A204.1 (cell line): ENCODE measurements around the gene HAGHL.
"Not testable (repeated sequence)": the region's sequence is repeated elsewhere in the genome, so short reads cannot be mapped to it uniquely, and the experiment has no call there.

Source experiments
- FAIRE-seq: peaks from 2 replicates; lab custom pipeline; 2012; peaks lifted over from hg19 to GRCh38; lab: Jason Lieb, UNC

Gene HAGHL

GRCh38 chr16:689175-689897 is 37.6 kb upstream of the HAGHL start:
- FAIRE-seq, result no peak

- not testable (repeated sequence) for FAIRE-seq
These were observed 35.7 kb upstream of the HAGHL start for GRCh38 chr16:691242-691641.

DNA sequence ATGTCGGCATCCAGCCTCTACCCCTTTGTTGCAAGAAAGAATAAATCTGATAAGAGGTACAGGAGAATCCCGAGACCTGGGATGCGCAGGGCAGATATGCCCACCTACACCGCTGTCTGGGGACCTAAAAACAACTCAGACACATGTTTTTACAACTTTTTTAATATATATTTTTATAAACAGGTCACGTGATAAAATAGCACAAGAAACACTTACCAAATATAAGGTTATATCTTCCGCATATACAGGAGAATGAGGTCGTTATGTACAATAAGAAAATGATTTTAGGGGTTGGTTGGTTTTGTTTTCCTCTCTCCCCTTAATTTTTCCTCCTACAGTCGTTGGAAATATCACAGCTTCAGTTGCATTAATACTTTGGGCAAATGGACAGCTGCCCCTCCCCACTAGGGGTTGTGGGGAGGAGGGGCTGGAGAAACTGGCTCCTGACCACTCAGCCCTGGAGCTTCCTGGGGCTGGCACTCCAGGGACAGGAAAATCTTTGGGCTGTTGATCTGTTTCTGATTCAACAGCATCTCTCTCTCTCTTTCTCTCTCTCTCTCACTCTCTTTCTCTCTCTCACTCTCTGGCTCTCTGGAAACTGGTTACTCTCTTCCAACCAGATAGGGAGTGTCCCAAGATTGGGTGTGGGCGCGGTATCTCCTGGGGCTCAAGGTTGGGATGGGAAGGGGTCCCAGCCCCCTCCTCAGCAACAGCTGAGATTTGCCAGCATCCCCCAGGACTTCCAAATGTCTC is 34.4 kb upstream of the HAGHL start:
- no peak for FAIRE-seq

DNA sequence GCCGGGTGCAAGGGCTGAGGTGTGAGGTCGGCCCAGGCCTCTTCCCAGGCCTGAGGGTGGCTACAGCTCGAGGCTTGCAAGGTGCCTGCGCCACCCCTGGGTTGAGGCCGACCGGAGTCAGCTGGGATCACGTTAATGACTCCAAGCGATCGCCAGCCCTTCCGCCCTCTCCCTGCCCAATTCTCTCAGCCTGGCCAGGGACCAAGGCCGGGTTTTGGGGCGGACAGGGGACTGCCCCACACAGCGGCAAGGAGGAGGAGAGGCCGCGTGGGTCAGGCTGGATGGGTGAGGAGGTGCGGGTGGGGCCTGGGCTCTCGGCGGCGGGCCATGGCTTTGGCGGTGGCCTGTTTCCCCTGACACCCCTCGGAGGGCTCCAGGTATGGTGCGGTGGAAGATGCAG is 33.5 kb upstream of the HAGHL start:
- no peak for FAIRE-seq

- FAIRE-seq, result no peak
These were observed 33.1 kb upstream of the HAGHL start for GRCh38 chr16:693766-694165.

GRCh38 chr16:694187-694862 is 32.6 kb upstream of the HAGHL start:
- no peak for FAIRE-seq

DNA sequence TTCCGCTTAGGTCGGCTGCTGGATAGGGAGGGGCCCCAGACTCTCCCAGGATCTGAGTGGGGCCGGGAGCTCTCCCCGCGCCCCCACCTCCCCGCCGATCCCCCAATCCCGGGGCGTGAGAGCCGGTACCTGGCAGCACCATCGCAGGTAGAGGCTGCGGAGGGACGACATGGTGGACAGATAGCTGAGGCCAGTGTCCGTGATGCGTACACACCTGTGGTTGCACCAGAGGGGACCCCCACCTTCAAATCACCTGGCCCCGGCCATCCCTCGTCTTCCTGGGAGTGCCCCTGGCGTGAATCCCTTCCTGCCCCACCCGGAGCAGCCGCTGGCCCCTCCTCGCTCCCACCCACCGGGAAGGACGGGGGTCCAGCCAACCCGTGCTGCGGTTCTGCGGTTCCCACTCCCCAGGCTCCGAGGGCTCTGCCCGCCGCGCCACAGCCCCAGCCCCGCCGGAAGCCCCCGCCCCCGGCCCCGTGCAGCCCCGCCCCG is 32.0 kb upstream of the HAGHL start:
- FAIRE-seq, result no peak

DNA sequence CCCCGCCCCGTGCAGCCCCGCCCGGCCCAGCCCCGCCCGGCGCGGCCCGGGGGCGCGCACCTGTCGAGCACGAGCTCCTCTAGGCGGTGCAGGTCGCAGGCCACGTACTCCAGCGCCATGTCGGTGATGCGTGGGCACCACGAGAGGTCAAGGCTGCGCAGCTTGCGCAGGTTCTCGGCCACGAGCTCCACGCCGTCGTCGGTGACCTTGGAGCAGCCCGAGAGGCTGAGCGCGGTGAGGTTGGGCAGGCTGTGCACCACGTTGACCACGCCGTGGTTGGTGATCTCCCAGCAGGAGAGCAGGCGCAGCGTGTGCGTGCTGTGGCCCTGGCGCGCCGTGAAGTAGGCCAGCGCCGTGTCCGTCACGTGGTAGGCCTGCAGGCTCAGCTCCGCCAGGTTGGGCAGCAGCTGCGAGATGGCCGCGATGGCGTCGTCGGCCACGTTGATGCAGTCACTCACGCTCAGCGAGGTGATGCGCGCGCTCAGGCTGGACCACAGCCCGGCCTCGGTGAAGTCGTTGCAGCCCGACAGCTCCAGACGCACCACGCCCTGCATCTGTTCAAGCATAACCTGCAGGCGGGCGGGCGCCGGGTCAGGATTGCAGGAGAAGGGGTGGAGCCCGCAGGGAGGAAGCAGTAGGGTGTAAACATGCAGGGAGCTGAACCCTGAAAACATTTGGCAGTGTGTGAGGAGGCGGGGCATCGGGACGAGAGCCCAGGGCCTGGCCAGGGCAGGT is 31.4 kb upstream of the HAGHL start:
- FAIRE-seq, result no peak

GRCh38 chr16:698911-699671 is 27.8 kb upstream of the HAGHL start:
- FAIRE-seq, result no peak

GRCh38 chr16:700684-701584 is 26.0 kb upstream of the HAGHL start:
- FAIRE-seq, result no peak

GRCh38 chr16:702341-702740 is 24.6 kb upstream of the HAGHL start:
- FAIRE-seq, result no peak

DNA sequence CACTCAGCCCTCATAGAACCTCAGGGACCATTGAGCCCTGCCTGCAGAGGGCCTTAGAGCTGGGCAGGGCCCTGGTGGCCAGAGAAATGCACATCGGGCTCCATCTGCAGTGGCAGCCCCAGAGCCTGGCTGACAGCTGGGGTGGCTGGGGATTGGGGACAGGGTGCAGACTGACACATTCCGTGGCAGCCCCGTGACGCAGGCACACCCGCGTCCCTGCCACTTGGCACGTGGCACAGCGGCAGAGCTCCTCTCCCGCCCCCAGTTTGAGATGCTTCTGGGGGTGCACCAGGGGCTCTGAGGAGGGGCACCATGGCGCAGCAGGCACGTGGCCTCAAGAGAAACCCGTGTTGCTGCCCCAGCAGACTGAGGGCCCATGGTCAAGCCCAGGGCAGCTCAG is 23.5 kb upstream of the HAGHL start:
- FAIRE-seq, result no peak

DNA sequence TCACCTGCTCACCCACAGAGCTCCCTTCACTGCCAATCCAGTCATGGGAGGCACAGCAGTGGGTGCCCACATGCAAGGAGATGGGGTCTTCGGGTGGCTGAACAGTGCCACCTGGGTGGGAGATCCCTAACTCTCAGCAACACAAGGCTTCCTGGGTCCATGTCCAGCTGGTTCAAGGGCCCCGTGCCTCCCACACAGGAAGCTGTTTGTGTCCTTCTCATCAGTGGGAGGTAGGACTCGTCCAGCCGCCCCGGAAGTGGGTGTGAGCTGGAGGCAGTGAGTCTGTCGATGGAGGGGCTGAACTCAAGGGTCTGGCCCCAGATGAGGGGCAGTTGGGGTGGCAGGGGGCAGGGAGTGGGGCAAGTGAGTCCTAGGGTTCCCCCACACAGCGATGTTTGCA is 22.9 kb upstream of the HAGHL start:
- no peak for FAIRE-seq

DNA sequence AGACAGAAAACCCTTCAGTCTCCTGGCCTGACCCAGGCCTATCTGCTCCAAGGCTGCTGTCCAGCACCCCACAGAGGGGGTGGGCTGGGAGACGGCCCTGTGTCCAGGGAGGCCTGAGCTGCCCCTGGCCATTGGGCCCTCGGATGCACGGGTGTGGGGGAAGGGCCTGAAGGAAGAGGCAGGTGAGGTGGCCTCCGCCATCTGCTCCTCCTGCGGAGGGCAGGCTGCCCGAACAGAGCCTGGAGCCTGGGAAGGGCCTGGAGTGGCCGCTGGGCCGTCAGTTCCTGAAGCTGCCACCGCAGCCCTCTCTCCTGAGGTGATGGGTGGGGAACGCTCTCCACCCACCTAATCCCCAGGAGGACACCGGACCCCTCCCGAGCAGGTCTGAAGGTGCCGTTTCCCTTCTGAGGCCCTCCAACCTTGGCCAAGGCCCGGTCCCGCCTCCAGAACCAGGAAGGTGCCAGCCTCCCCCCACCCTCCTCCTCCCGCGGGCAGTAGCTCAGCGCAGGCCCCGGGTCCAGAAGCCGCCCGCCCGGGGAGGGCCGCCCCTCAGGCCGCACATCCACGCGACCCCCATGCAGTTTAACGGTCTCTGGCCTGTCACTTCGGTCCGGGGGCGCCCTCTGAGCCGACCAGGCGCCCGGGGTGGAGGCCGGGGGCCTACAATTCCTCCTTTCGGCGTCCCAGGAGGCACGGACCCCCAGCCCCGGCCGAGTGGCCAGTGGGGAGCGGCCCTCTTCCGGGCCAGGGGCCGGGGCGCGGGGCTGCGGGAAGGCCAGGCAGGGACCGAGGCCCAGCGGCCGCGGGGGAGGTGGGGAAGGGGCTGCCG is 22.1 kb upstream of the HAGHL start:
- FAIRE-seq, result no peak

GRCh38 chr16:705431-706188 is 21.3 kb upstream of the HAGHL start, which contains the start of gene FBXL16:
TSS of gene FBXL16 (minus strand) at chr16:705801. CDS start at chr16:697405, 8,396 bp downstream.
- FAIRE-seq, result no peak

DNA sequence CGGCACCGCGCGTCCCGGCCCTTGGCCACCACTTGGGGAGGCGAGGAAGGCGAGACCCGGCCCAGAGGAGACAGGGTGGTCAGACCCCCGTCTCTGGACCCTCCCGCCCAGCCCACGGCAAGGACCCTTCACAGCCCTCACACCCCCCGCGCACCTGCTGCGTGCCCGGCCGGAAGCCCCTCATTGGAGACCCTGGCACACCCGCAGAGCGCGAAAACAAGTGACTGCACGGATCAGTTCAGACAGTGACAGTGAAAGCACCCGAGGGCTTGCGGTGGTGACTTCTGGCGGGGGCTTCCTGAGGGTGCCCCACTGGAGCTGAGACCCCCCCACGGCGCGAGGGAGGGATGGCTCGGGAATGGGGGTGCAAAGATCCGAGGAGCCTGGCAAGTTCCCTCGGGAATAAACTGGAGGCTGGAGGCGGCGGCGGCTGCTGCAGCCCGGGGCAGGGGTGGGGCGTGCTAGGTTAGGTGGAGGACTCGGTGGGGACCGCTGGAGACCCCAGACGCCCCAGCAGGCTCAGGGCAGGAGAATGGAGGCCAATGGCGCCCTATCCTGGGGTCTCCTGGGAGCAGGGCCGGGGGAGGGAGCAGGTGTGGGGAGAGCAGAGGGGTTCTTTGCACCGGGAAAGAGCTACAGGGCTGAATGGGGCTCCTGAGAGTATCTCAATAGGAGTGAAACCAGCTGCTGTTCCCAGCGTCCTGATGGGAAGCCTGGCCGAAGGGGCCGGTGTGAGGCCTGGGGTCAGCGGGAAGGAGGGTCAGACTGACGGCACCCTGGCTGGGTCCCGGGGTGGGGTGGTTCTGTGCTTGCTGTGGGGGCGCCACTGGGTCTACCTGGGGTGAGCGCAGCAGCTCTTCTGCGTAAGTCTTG is 20.5 kb upstream of the HAGHL start:
- FAIRE-seq, result no peak

- no peak for FAIRE-seq
These were observed 19.8 kb upstream of the HAGHL start for GRCh38 chr16:707062-707538.

DNA sequence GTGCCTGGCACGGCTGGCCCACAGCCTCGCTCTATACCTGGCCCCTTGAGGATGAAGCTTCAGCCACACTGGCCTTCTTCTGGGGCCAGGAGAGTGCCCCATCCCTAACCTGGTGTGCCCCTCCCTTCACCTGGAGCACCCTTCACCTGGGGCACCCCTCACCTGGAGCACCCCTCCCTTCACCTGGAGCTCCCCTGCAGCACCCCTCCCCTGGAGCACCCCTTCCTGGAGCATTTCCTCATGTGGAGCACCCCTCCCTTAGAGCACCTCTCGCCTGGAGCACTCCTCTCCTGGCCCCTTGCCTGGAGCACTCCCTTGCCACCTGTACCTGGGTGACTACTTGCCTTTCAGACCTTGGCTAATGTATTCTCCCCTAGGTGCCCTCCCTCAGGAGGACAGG is 18.9 kb upstream of the HAGHL start:
- FAIRE-seq, result no peak
